Transverse colon (tissue), 4 donors: Measurements from ENCODE around the gene SPSB3. TPM values are rescaled to one million over a fixed set of nuclear protein-coding genes. Genes with fewer than 3 reads are reported as not detected.

Experiments
- DNase-seq: peaks from one replicate; pipeline ENCODE4 v3.0.0-alpha.2; 2019
- H3K27ac ChIP-seq, 4 donors: fragments of 200-600 bp; sonication (generic); 2 replicates each; pipeline ENCODE4 v1.5.1; 2016 to 2018; ENCODE audit warnings: inconsistent platforms in 4 of 4
- H3K27me3 ChIP-seq: fragments of 200-600 bp; sonication (generic); 2 replicates; pipeline ENCODE4 v1.5.1; 2017; ENCODE audit warnings: inconsistent platforms
- H3K36me3 ChIP-seq, 4 donors: fragments of 200-600 bp; sonication (generic); 2 replicates each; pipeline ENCODE4 v1.5.1; 2017 to 2019; ENCODE audit warnings: inconsistent platforms in 4 of 4
- H3K4me1 ChIP-seq, 4 donors: fragments of 200-600 bp; sonication (generic); 2 replicates each; pipeline ENCODE4 v1.5.1; 2017 to 2020; ENCODE audit warnings: inconsistent platforms in 4 of 4
- H3K4me3 ChIP-seq, 4 donors: fragments of 200-600 bp; sonication (generic); 1 replicate in 1 of 4; 2 replicates in 3 of 4; pipeline versions ENCODE4 v1.5.1 to v1.6.1; 2017 to 2019; ENCODE audit warnings: inconsistent platforms in 4 of 4
- H3K9me3 ChIP-seq, 2 donors: fragments of 200-600 bp; sonication (generic); 2 replicates each; pipeline ENCODE4 v1.5.1; 2017 to 2019; ENCODE audit warnings: inconsistent platforms in 2 of 2
- CTCF ChIP-seq, 5 experiments: fragments of 200-600 bp in 3 of 5; fragments of 450-650 bp in 2 of 5; sonication (generic) in 3 of 5; IDR thresholded peaks; 1 replicate in 2 of 5; 2 replicates in 3 of 5; pipeline ENCODE4 v1.5.1; 2016 to 2017; ENCODE audit warnings: antibody characterized with exemption in 5 of 5, inconsistent platforms in 3 of 5, mild to moderate bottlenecking in 2 of 5, moderate library complexity in 1 of 5
- EP300 ChIP-seq: sonication (generic); formaldehyde crosslinking; IDR thresholded peaks from one replicate; pipeline ENCODE4 v1.6.1; 2017; ENCODE audit warnings: antibody characterized with exemption, low read depth
- POLR2A ChIP-seq: fragments of 450-650 bp; IDR thresholded peaks from one replicate; pipeline ENCODE4 v1.6.1; 2016; ENCODE audit warnings: antibody characterized with exemption, mild to moderate bottlenecking, moderate library complexity
- POLR2AphosphoS5 ChIP-seq, 3 donors: sonication (generic); formaldehyde crosslinking; IDR thresholded peaks; one replicate each; pipeline ENCODE4 v1.6.1; 2016; ENCODE audit warnings: antibody characterized with exemption in 3 of 3
- WGBS, 2 donors: methylation state at CpG; one replicate each; pipeline ENCODE4 v1.1.5; 2018; ENCODE audit warnings: low coverage in 1 of 2; 5-methylcytosine and 5-hydroxymethylcytosine counted together
- in situ Hi-C, 4 donors: fragments of 200-750 bp; cut with MboI; loops; one replicate each; pipeline versions ENCODE4 v1.15.0 to v1.15.1; 2017; ENCODE audit warnings: low sequenced_read_pairs in 3 of 4, low pct_ligation_motif_present in 1 of 4, low pct_unique_long_range_greater_than_20kb in 1 of 4
- intact Hi-C: fragments of 100-400 bp; cut with DNase I; formaldehyde crosslinking; loops from one replicate; pipeline ENCODE4 v1.15.1; 2023; ENCODE audit warnings: low total_unique reads
- total RNA-seq, 4 donors: library from RNA; depleted of rRNA; stranded (reverse); fragments of >200 nt; gene quantifications; one replicate each; pipeline ENCODE4 v1.1.0, GENCODE V29; 2016

SPSB3 gene
- total RNA-seq, 4 donors from 2014 or later: 101 to 289 (median 125) TPM

GRCh38 chr16:1775846-1776671, 6.3 kb downstream of the SPSB3 start:
- intact Hi-C loops (no loop called here), in situ Hi-C loops (no loop called here)
- Histone ChIP-seq H3K27ac (no peak overlapping the region), H3K4me1 (peaks cover 12 to 38% (median 25%) of the 10 kb centered on the region in 4 donors), H3K4me3 (no peak overlapping the region), H3K9me3 (no peaks in the 10 kb centered on the region), H3K27me3 (no peaks in the 10 kb centered on the region), H3K36me3 (peaks cover 0 to 10% (median 5%) of the 10 kb centered on the region in 4 donors)
- 84% methylated on average over 14 of the region's 28 CpGs; no CpG with 5 or more reads in 1 of the 2 donors for WGBS, 2 donors
- TF ChIP-seq EP300 (no peak), POLR2AphosphoS5 (IDR thresholded peaks at IDR 0.05) (no peak), CTCF (IDR thresholded peaks at IDR 0.05) (no peak), POLR2A (no peak)
- peak; percentile 8 for DNase-seq

GRCh38 chr16:1775006-1775845, 7.1 kb downstream of the SPSB3 start:
- WGBS, 2 donors: 90% methylated on average over 22 of the region's 30 CpGs; no CpG with 5 or more reads in 1 of the 2 donors
- TF ChIP-seq EP300 (no peak), CTCF (IDR thresholded peaks at IDR 0.05) (no peak), POLR2AphosphoS5 (IDR thresholded peaks at IDR 0.05) (no peak), POLR2A (no peak)

DNA sequence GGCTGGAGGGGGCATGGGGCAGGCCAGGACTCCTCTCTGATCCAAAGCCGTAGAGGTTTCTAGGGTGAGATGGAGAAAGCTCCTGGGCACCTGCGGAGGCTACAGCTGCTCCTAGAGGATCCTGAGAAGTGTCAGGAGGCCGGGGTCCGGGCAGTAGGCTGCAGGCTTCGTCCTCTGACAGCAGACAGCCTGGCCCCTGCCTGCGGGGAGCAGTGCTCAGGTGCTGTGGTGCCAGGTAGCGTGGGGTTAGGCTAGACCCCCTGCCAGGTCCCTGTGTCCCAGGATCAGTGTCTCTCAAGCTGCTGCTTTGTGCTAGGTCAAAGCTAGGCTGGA, 8.0 kb downstream of the SPSB3 start:
- DNase-seq: no peak
- Histone ChIP-seq H3K4me1 (peaks cover 16 to 42% (median 32%) of the 10 kb centered on the region in 4 donors), H3K27me3 (no peaks in the 10 kb centered on the region), H3K27ac (peak overlapping the region in 2 of 4 donors; percentile 95 to 97), H3K9me3 (no peaks in the 10 kb centered on the region), H3K36me3 (peaks cover 0 to 10% (median 5%) of the 10 kb centered on the region in 4 donors), H3K4me3 (peak overlapping the region in 2 of 4 donors; percentile 91 to 94)
- WGBS, 2 donors: 69% methylated on average over 6 of the region's 7 CpGs; no CpG with 5 or more reads in 1 of the 2 donors
- in situ Hi-C loops (no loop called here), intact Hi-C loops (no loop called here)
- no peak for TF ChIP-seq CTCF (IDR thresholded peaks at IDR 0.05)

More at GRCh38 chr16:1775006-1775845, 7.1 kb downstream of the SPSB3 start:
- in situ Hi-C loops: no loop called here
- H3K9me3 ChIP-seq: no peaks in the 10 kb centered on the region
- H3K27me3 ChIP-seq: no peaks in the 10 kb centered on the region
- peaks cover 0 to 10% (median 5%) of the 10 kb centered on the region in 4 donors for H3K36me3 ChIP-seq
- intact Hi-C loops: no loop called here
- H3K27ac ChIP-seq: no peak overlapping the region
- peak; percentile 8 for DNase-seq
- H3K4me1 ChIP-seq: peaks cover 10 to 41% (median 24%) of the 10 kb centered on the region in 4 donors
- H3K4me3 ChIP-seq: no peak overlapping the region
